ENCODE data around the gene C17orf114.

The C17orf114 gene

GRCh38 chr17:4788807-4789700 lies 13.1 kb downstream of the C17orf114 start, which contains the start of gene GLTPD2 (continued):
- TF ChIP-seq HOMEZ (CRISPR knock-in tag; IDR thresholded peaks at IDR 0.05; ENCODE audit: low read depth) = 0 out of 2 replicates have a peak, but pooled peaks have one; percentile 34
- TF ChIP-seq YEATS4 (CRISPR knock-in tag; IDR thresholded peaks at IDR 0.05; ENCODE audit: borderline replicate concordance) = peak; percentile 61; the same call in 1 of the 2 replicates
- 0 out of 2 replicates have a peak, but pooled peaks have one; percentile 46 for TF ChIP-seq ZNF576 (CRISPR knock-in tag; IDR thresholded peaks at IDR 0.05)
- 0 out of 2 replicates have a peak, but pooled peaks have one; percentile 39 for TF ChIP-seq ZKSCAN5 (CRISPR knock-in tag; IDR thresholded peaks at IDR 0.05)
- TF ChIP-seq ZNF34 (CRISPR knock-in tag; IDR thresholded peaks at IDR 0.05; ENCODE audit: borderline replicate concordance) = no peak
- peak; percentile 62 for TF ChIP-seq HNRNPH1 (optimal IDR thresholded peaks at IDR 0.05; ENCODE audit: low read depth, low read length)
- TF ChIP-seq TP53 (CRISPR knock-in tag; conservative IDR thresholded peaks at IDR 0.05) = no peak
- TF ChIP-seq ZNF543 (CRISPR knock-in tag; IDR thresholded peaks at IDR 0.05) = peak; percentile 53; the same call in 1 of the 2 replicates
- peak; percentile 99 for TF ChIP-seq HNF1A (IDR thresholded peaks at IDR 0.05; ENCODE audit: low read depth)
- TF ChIP-seq HNF1A (CRISPR knock-in tag; IDR thresholded peaks at IDR 0.05; ENCODE audit: borderline replicate concordance) = peak; percentile 99
- peak; percentile 67 for TF ChIP-seq PHF8 (CRISPR knock-in tag; IDR thresholded peaks at IDR 0.05)
- TF ChIP-seq FOSL2 (CRISPR knock-in tag; IDR thresholded peaks at IDR 0.05) = peak; percentile 37; the same call in 1 of the 2 replicates
- TF ChIP-seq TEAD3 (CRISPR knock-in tag; optimal IDR thresholded peaks at IDR 0.05; ENCODE audit: borderline replicate concordance) = peak; percentile 67
- TF ChIP-seq SPEN (CRISPR knock-in tag; IDR thresholded peaks at IDR 0.05; ENCODE audit: low read depth) = peak; percentile 79; the same call in 1 of the 2 replicates
- TF ChIP-seq CENPBD1 (CRISPR knock-in tag; IDR thresholded peaks at IDR 0.05; ENCODE audit: borderline replicate concordance, low read depth) = no peak; the same call in 1 of the 2 replicates
- peak; percentile 56 for TF ChIP-seq HDAC1 (CRISPR knock-in tag; IDR thresholded peaks at IDR 0.05)
- no peak for TF ChIP-seq ZNF564 (CRISPR knock-in tag; IDR thresholded peaks at IDR 0.05)
- TF ChIP-seq FUBP1 (CRISPR knock-in tag; IDR thresholded peaks at IDR 0.05; ENCODE audit: borderline replicate concordance) = 0 out of 2 replicates have a peak, but pooled peaks have one; percentile 26
